ENCODE measurements around the gene MSMP. TPM values are rescaled to one million over a fixed set of nuclear protein-coding genes. Genes with fewer than 3 reads are reported as not detected.

Gene MSMP
- total and polyA plus RNA-seq, 8 donors, result 1.1 to 1.2 TPM; not detected in 6

- no peak for DNase-seq
- Histone ChIP-seq H3K4me1 (no peaks in the 10 kb centered on the region), H3K9me3 (no peaks in the 10 kb centered on the region), H3K36me3 (peaks cover 2 to 100% of the 10 kb centered on the region in 2 donors), H3K27ac (no peak overlapping the region), H3K4me3 (no peak overlapping the region), H3K27me3 (no peaks in the 10 kb centered on the region)
- TF ChIP-seq, protein P1, sequence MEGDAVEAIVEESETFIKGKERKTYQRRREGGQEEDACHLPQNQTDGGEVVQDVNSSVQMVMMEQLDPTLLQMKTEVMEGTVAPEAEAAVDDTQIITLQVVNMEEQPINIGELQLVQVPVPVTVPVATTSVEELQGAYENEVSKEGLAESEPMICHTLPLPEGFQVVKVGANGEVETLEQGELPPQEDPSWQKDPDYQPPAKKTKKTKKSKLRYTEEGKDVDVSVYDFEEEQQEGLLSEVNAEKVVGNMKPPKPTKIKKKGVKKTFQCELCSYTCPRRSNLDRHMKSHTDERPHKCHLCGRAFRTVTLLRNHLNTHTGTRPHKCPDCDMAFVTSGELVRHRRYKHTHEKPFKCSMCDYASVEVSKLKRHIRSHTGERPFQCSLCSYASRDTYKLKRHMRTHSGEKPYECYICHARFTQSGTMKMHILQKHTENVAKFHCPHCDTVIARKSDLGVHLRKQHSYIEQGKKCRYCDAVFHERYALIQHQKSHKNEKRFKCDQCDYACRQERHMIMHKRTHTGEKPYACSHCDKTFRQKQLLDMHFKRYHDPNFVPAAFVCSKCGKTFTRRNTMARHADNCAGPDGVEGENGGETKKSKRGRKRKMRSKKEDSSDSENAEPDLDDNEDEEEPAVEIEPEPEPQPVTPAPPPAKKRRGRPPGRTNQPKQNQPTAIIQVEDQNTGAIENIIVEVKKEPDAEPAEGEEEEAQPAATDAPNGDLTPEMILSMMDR (IDR thresholded peaks at IDR 0.05), result no peak
- no peak for ATAC-seq
- intact Hi-C loops (cut with DNase I), result no loop called here
These were observed 43.1 kb downstream of the MSMP start for GRCh38 chr9:35710818-35711500.

DNA sequence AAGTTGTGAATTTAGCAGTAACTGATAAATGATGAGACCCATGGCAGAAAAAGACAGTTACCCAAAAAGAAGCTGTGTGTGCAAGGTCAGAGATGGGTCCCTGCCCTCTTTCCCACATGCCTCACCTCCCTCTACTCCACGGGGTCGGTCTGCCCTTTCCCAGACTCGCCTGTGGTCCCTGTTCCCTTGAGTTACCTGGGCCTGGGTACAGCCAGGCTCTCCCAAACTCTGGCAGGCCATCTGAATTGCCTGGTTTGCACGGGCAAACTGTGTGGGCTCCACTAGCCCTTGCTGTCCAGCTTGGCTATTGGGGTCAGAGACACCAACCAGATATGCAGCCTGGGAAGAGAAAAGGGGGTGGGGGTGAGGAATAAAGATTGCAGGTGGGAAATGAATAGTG is 45.9 kb downstream of the MSMP start:
- ATAC-seq (no peak), DNase-seq (no peak)
- Histone ChIP-seq H3K9me3 (no peaks in the 10 kb centered on the region), H3K27me3 (no peaks in the 10 kb centered on the region), H3K4me3 (no peak overlapping the region), H3K36me3 (peaks cover 2 to 100% of the 10 kb centered on the region in 2 donors), H3K27ac (no peak overlapping the region), H3K4me1 (no peaks in the 10 kb centered on the region)
- intact Hi-C loops (cut with DNase I), result no loop called here
- TF ChIP-seq, protein P1 (IDR thresholded peaks at IDR 0.05), result no peak

GRCh38 chr9:35706951-35707350 is 47.1 kb downstream of the MSMP start:
- no peak for ATAC-seq
- TF ChIP-seq, protein P1 (IDR thresholded peaks at IDR 0.05), result no peak
- peaks cover 2 to 100% of the 10 kb centered on the region in 2 donors for H3K36me3 ChIP-seq
- no peaks in the 10 kb centered on the region for H3K4me1 ChIP-seq
- intact Hi-C loops (cut with DNase I), result no loop called here
- DNase-seq, result no peak
- no peaks in the 10 kb centered on the region for H3K27me3 ChIP-seq
- no peaks in the 10 kb centered on the region for H3K9me3 ChIP-seq
- H3K4me3 ChIP-seq, result no peak overlapping the region
- no peak overlapping the region for H3K27ac ChIP-seq

- intact Hi-C loops (cut with DNase I), result no loop called here
- no peak overlapping the region for H3K4me3 ChIP-seq
- H3K9me3 ChIP-seq, result no peaks in the 10 kb centered on the region
- TF ChIP-seq, protein P1 (IDR thresholded peaks at IDR 0.05), result no peak
- DNase-seq (no peak), ATAC-seq (no peak)
- no peaks in the 10 kb centered on the region for H3K27me3 ChIP-seq
- H3K27ac ChIP-seq, result no peak overlapping the region
- H3K4me1 ChIP-seq, result no peaks in the 10 kb centered on the region
- peaks cover 2 to 100% of the 10 kb centered on the region in 2 donors for H3K36me3 ChIP-seq
These were observed 48.1 kb downstream of the MSMP start for GRCh38 chr9:35705836-35706430.

- no peak for ATAC-seq
These were observed 48.7 kb downstream of the MSMP start for GRCh38 chr9:35705372-35705771.

More at GRCh38 chr9:35705372-35705771, 48.7 kb downstream of the MSMP start:
- H3K27me3 ChIP-seq, result no peaks in the 10 kb centered on the region
- no peaks in the 10 kb centered on the region for H3K9me3 ChIP-seq
- TF ChIP-seq, protein P1 (IDR thresholded peaks at IDR 0.05), result no peak
- H3K4me1 ChIP-seq, result no peaks in the 10 kb centered on the region
- H3K36me3 ChIP-seq, result peaks cover 2 to 100% of the 10 kb centered on the region in 2 donors
- no peak for DNase-seq
- no peak overlapping the region for H3K27ac ChIP-seq
- intact Hi-C loops (cut with DNase I), result no loop called here
- H3K4me3 ChIP-seq, result no peak overlapping the region
